Measurements from ENCODE around the gene BPIFA3.

DNA sequence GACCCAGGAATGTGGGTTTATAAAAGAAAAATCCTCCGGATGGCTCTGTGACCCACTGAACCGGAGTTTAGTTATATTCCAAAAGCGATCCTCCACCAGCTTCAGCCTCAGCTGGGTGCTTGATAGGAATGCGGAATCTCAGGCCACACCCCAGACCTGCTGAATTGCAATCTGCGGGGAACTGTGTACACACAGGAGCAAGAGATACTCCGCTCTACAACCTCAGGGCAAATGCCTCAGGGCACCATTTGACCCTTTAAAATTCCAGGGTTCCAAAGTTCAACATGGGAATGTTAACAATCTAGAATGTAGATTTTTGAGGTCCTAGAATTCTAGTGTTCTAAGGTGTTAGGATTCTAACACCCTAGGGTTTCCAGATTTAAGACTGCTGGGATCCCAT, 38.4 kb upstream of the BPIFA3 start:
- TF ChIP-seq, protein P1, sequence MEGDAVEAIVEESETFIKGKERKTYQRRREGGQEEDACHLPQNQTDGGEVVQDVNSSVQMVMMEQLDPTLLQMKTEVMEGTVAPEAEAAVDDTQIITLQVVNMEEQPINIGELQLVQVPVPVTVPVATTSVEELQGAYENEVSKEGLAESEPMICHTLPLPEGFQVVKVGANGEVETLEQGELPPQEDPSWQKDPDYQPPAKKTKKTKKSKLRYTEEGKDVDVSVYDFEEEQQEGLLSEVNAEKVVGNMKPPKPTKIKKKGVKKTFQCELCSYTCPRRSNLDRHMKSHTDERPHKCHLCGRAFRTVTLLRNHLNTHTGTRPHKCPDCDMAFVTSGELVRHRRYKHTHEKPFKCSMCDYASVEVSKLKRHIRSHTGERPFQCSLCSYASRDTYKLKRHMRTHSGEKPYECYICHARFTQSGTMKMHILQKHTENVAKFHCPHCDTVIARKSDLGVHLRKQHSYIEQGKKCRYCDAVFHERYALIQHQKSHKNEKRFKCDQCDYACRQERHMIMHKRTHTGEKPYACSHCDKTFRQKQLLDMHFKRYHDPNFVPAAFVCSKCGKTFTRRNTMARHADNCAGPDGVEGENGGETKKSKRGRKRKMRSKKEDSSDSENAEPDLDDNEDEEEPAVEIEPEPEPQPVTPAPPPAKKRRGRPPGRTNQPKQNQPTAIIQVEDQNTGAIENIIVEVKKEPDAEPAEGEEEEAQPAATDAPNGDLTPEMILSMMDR (conservative IDR thresholded peaks at IDR 0.05 in 1 of 2, IDR thresholded peaks at IDR 0.05 in 1 of 2; ENCODE audit: low read depth in 1 of 2, low read length in 2 of 2) = no peak
- no peak for TF ChIP-seq EZH2 (IDR thresholded peaks at IDR 0.05; ENCODE audit: low read length, missing control alignments)
